Measurements from ENCODE around the gene KIRREL3. TPM values are rescaled to one million over a fixed set of nuclear protein-coding genes. Genes with fewer than 3 reads are reported as not detected.

KIRREL3 gene
- total and polyA plus RNA-seq, 2 donors (not counting 3 experiments of a cell fraction or from before 2014, with no cell fraction given) = not detected

DNA sequence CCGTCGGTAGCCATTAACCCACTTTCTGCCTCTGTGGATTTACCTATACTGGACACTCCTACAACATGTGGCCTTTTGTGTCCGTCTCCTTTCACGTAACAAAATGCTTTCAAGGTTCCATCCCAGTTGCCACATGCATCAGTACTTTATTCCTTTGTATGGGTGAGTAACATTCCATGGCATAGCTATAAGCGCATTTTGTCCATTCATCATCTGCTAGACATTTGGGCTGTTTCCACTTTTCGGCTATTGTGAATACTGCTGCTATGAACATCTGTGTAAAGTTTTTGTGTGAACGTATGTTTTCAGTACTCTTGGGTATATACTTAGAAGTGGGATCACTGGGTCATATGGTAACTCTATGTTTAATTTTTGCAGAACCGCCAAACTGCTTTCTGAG lies 387.9 kb downstream of the KIRREL3 start:
- Histone ChIP-seq H3K36me3 (ENCODE audit: control insufficient read depth in 2 of 2, extremely low read depth in 1 of 2, insufficient read depth in 2 of 2, low read length in 2 of 2) (no peaks in the 10 kb centered on the region), H3K27ac (ENCODE audit: insufficient read depth, low read depth, low read length) (no peak overlapping the region), H2AFZ (ENCODE audit: low read depth, low read length) (no peak overlapping the region), H3K9me1 (replicated peaks; ENCODE audit: control insufficient read depth, extremely low read depth, insufficient read depth, low read length) (no peaks in the 10 kb centered on the region), H3K4me3 (replicated peaks in 1 of 3; ENCODE audit: insufficient read depth in 1 of 3, low read depth in 1 of 3, low read length in 3 of 3) (no peak overlapping the region), H3K79me2 (ENCODE audit: control insufficient read depth, insufficient read depth, low read length) (no peaks in the 10 kb centered on the region), H3K4me2 (ENCODE audit: insufficient read depth, low read length) (no peak overlapping the region), H3K9ac (replicated peaks; ENCODE audit: extremely low read depth, insufficient read depth, low read length) (no peak overlapping the region), H3K9me3 (replicated peaks; ENCODE audit: control insufficient read depth, insufficient read depth, low read length) (no peaks in the 10 kb centered on the region), H3K4me1 (ENCODE audit: control insufficient read depth, extremely low read depth, insufficient read depth, low read length) (no peaks in the 10 kb centered on the region), H3K27me3 (ENCODE audit: control insufficient read depth in 2 of 2, insufficient read depth in 2 of 2, low read length in 2 of 2) (no peaks in the 10 kb centered on the region), H4K20me1 (replicated peaks; ENCODE audit: control insufficient read depth, extremely low read depth, insufficient read depth, low read length) (no peaks in the 10 kb centered on the region)
- FAIRE-seq = no peak
- intact Hi-C loops (cut with micrococcal nuclease) = no loop called here
- no TSS peak for BruUV-seq (replicated peaks)
- TF ChIP-seq, protein P1, sequence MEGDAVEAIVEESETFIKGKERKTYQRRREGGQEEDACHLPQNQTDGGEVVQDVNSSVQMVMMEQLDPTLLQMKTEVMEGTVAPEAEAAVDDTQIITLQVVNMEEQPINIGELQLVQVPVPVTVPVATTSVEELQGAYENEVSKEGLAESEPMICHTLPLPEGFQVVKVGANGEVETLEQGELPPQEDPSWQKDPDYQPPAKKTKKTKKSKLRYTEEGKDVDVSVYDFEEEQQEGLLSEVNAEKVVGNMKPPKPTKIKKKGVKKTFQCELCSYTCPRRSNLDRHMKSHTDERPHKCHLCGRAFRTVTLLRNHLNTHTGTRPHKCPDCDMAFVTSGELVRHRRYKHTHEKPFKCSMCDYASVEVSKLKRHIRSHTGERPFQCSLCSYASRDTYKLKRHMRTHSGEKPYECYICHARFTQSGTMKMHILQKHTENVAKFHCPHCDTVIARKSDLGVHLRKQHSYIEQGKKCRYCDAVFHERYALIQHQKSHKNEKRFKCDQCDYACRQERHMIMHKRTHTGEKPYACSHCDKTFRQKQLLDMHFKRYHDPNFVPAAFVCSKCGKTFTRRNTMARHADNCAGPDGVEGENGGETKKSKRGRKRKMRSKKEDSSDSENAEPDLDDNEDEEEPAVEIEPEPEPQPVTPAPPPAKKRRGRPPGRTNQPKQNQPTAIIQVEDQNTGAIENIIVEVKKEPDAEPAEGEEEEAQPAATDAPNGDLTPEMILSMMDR (IDR thresholded peaks at IDR 0.05; ENCODE audit: extremely low read depth in 1 of 2, insufficient read depth in 1 of 2, low read depth in 1 of 2, low read length in 2 of 2) = no peak
- TF ChIP-seq POLR2AphosphoS5 (IDR thresholded peaks at IDR 0.05; ENCODE audit: insufficient read depth, low read depth, low read length) (no peak), JUN (IDR thresholded peaks at IDR 0.05; ENCODE audit: borderline replicate concordance, insufficient read depth, insufficient read length, low read depth) (no peak), MYC (IDR thresholded peaks at IDR 0.05; ENCODE audit: low read depth, low read length) (no peak), GATA2 (IDR thresholded peaks at IDR 0.05; ENCODE audit: insufficient read depth, insufficient read length, low read depth, low read length) (no peak), FOS (IDR thresholded peaks at IDR 0.05; ENCODE audit: borderline replicate concordance, insufficient read depth, low read length) (no peak), EZH2 (IDR thresholded peaks at IDR 0.05; ENCODE audit: borderline replicate concordance, low read depth, low read length, severe bottlenecking) (no peak), POLR2A (IDR thresholded peaks at IDR 0.05; ENCODE audit: low read depth, low read length) (no peak)
- TF ChIP-seq, protein P2, sequence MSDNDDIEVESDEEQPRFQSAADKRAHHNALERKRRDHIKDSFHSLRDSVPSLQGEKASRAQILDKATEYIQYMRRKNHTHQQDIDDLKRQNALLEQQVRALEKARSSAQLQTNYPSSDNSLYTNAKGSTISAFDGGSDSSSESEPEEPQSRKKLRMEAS (IDR thresholded peaks at IDR 0.05; ENCODE audit: insufficient read depth, insufficient read length) = no peak
- CTCF ChIA-PET = no interaction called here
- POLR2A ChIA-PET = no interaction called here
- no peak for DNase-seq (ENCODE audit: low read depth, low spot score)
- dilution Hi-C loops (cut with MboI; ENCODE audit: extremely low pct_ligation_motif_present, low sequenced_read_pairs) = no loop called here

Measured in endothelial cell of umbilical vein (primary cell).